GM12892 (cell line): ENCODE measurements around the gene RASL10A.

Source experiments
- DNase-seq: peaks from one replicate; pipeline ENCODE4 v3.0.0; 2011; ENCODE audit not compliant: insufficient read length
- FAIRE-seq: peaks from 2 replicates; lab custom pipeline; 2011; peaks lifted over from hg19 to GRCh38; lab: Jason Lieb, UNC
- POLR2A ChIP-seq: IDR thresholded peaks from 2 replicates; pipeline ENCODE4 v1.6.1; 2011; ENCODE audit warnings: low read depth, low read length, control low read depth
- POLR2AphosphoS5 ChIP-seq: IDR thresholded peaks from 2 replicates; pipeline ENCODE4 v1.6.1; 2011; ENCODE audit warnings: low read depth, low read length, control low read depth
- TAF1 ChIP-seq: IDR thresholded peaks from 2 replicates; pipeline ENCODE4 v1.6.1; 2011; ENCODE audit warnings: low read depth, mild to moderate bottlenecking, control low read depth, low read length, borderline replicate concordance

Gene RASL10A

DNA sequence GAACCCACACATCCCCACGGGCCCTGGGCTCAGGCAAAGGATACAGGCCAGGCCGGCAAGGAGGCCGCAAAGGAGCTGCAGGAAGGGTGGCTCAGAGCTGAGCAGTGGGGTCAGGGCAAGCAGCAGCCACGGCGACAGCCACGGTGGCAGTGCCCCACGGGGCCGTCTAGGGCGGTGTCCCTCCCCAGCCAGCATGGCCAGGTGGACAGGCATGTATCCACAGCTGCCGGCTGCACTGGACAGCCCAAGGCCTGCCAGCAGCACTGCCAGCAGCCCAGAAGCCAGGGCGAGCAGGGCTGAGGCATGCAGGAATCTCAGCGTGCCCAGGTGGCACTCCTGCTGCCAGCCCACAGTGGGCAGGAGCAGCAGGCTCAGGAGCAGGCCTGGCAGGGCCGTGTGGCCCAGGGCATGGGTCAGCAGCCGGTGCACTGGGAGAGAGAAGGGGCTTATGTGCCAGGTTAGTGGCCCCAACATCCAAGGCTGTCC lies 51.7 kb downstream of the RASL10A start:
- no peak for DNase-seq
- TF ChIP-seq TAF1: no peak
- no peak for TF ChIP-seq POLR2AphosphoS5
- TF ChIP-seq POLR2A: no peak; the same call in 1 of the 2 replicates
- FAIRE-seq: no peak
